Measurements from ENCODE around the gene PAPPA. TPM values are rescaled to one million over a fixed set of nuclear protein-coding genes. Genes with fewer than 3 reads are reported as not detected.

The PAPPA gene
- total and polyA plus RNA-seq, 7 experiments from 2014 or later: 0.07 to 0.64 (median 0.48) TPM; not detected in 4

- H3K27ac ChIP-seq (ENCODE audit: low read depth, low read length): no peak overlapping the region
- Mint-ChIP-seq H3K36me3 (no peaks in the 10 kb centered on the region), H3K9me3 (peaks cover 0 to 6% (median 2%) of the 10 kb centered on the region in 11 donors), H3K4me3 (no peak overlapping the region), H3K4me1 (no peaks in the 10 kb centered on the region), H3K27ac (no peak overlapping the region), H3K27me3 (peaks cover 0 to 12% (median 6%) of the 10 kb centered on the region in 5 donors)
- CTCF ChIA-PET: no interaction called here
- H3K36me3 ChIP-seq (ENCODE audit: control insufficient read depth in 2 of 3, insufficient read depth in 3 of 3, low read length in 3 of 3): no peaks in the 10 kb centered on the region
- H3K4me1 ChIP-seq (ENCODE audit: control insufficient read depth in 2 of 2, insufficient read depth in 2 of 2, low read length in 2 of 2): no peaks in the 10 kb centered on the region
- DNase-seq (no peak), ATAC-seq (no peak)
- no peaks in the 10 kb centered on the region for H3K9me3 ChIP-seq (ENCODE audit: control insufficient read depth in 2 of 3, low read length in 3 of 3)
- no peak overlapping the region for H3K4me3 ChIP-seq (ENCODE audit: low read length)
- H3K27me3 ChIP-seq (ENCODE audit: control insufficient read depth in 2 of 2, insufficient read depth in 2 of 2, low read length in 2 of 2): no peaks in the 10 kb centered on the region
- intact Hi-C loops (cut with micrococcal nuclease): no loop called here
- POLR2A ChIA-PET: no interaction called here
Measured at GRCh38 chr9:116318468-116319374, 165.1 kb downstream of the PAPPA start.

- Histone ChIP-seq H3K27ac (ENCODE audit: low read depth, low read length) (no peak overlapping the region), H3K4me1 (ENCODE audit: control insufficient read depth in 2 of 2, insufficient read depth in 2 of 2, low read length in 2 of 2) (no peaks in the 10 kb centered on the region), H3K4me3 (ENCODE audit: low read length) (no peak overlapping the region), H3K36me3 (ENCODE audit: control insufficient read depth in 2 of 3, insufficient read depth in 3 of 3, low read length in 3 of 3) (no peaks in the 10 kb centered on the region), H3K27me3 (ENCODE audit: control insufficient read depth in 2 of 2, insufficient read depth in 2 of 2, low read length in 2 of 2) (no peaks in the 10 kb centered on the region), H3K9me3 (ENCODE audit: control insufficient read depth in 2 of 3, low read length in 3 of 3) (no peaks in the 10 kb centered on the region)
- peaks cover 0 to 6% (median 2%) of the 10 kb centered on the region in 11 donors for H3K9me3 Mint-ChIP-seq
- CTCF ChIA-PET: no interaction called here
- H3K4me1 Mint-ChIP-seq: no peaks in the 10 kb centered on the region
- H3K4me3 Mint-ChIP-seq: no peak overlapping the region
- H3K27ac Mint-ChIP-seq: no peak overlapping the region
- ATAC-seq: no peak
- intact Hi-C loops (cut with micrococcal nuclease): no loop called here
- peaks cover 0 to 15% (median 12%) of the 10 kb centered on the region in 5 donors for H3K27me3 Mint-ChIP-seq
- no peak for DNase-seq
- no peaks in the 10 kb centered on the region for H3K36me3 Mint-ChIP-seq
- POLR2A ChIA-PET: no interaction called here
Measured at GRCh38 chr9:116319480-116319879, 165.9 kb downstream of the PAPPA start.

DNA sequence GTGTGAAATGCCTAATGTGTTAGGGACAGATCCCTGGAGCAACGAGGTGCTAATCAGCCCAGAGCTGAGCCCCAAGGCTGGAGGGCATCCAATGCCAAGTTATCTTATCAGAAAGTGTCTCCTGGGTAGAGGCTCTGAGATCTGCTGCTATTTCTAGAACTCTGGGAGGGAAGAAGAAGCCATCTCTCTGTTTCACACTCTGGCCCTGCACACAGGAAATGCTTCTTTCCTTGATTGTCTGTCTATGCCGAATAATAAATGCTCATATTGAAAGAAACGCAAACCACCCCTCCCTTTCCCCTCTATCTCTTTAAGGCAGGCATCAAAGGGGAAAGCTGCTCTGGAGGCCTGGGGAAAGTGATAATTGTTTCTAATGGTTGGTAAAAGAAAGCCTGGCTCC lies 166.7 kb downstream of the PAPPA start:
- no peaks in the 10 kb centered on the region for H3K4me1 ChIP-seq (ENCODE audit: control insufficient read depth in 2 of 2, insufficient read depth in 2 of 2, low read length in 2 of 2)

GRCh38 chr9:116322521-116322920 lies 168.9 kb downstream of the PAPPA start:
- Histone ChIP-seq H3K27ac (ENCODE audit: low read depth, low read length) (no peak overlapping the region), H3K9me3 (ENCODE audit: control insufficient read depth in 2 of 3, low read length in 3 of 3) (no peaks in the 10 kb centered on the region), H3K36me3 (ENCODE audit: control insufficient read depth in 2 of 3, insufficient read depth in 3 of 3, low read length in 3 of 3) (no peaks in the 10 kb centered on the region), H3K4me1 (ENCODE audit: control insufficient read depth in 2 of 2, insufficient read depth in 2 of 2, low read length in 2 of 2) (no peaks in the 10 kb centered on the region), H3K27me3 (ENCODE audit: control insufficient read depth in 2 of 2, insufficient read depth in 2 of 2, low read length in 2 of 2) (no peaks in the 10 kb centered on the region), H3K4me3 (ENCODE audit: low read length) (no peak overlapping the region)
- Mint-ChIP-seq H3K4me1 (no peaks in the 10 kb centered on the region), H3K27me3 (peaks cover 0 to 19% (median 12%) of the 10 kb centered on the region in 5 donors), H3K27ac (no peak overlapping the region), H3K9me3 (peaks cover 0 to 3% (median 0%) of the 10 kb centered on the region in 11 donors), H3K36me3 (no peaks in the 10 kb centered on the region), H3K4me3 (no peak overlapping the region)
- CTCF ChIA-PET: no interaction called here
- ATAC-seq (no peak), DNase-seq (no peak)
- intact Hi-C loops (cut with micrococcal nuclease): no loop called here
- POLR2A ChIA-PET: no interaction called here

More for the DNA sequence above, 166.7 kb downstream of the PAPPA start:
- Histone ChIP-seq H3K27me3 (ENCODE audit: control insufficient read depth in 2 of 2, insufficient read depth in 2 of 2, low read length in 2 of 2) (no peaks in the 10 kb centered on the region), H3K36me3 (ENCODE audit: control insufficient read depth in 2 of 3, insufficient read depth in 3 of 3, low read length in 3 of 3) (no peaks in the 10 kb centered on the region), H3K4me3 (ENCODE audit: low read length) (no peak overlapping the region), H3K9me3 (ENCODE audit: control insufficient read depth in 2 of 3, low read length in 3 of 3) (no peaks in the 10 kb centered on the region), H3K27ac (ENCODE audit: low read depth, low read length) (no peak overlapping the region)
- no peaks in the 10 kb centered on the region for H3K4me1 Mint-ChIP-seq
- intact Hi-C loops (cut with micrococcal nuclease): no loop called here
- DNase-seq: no peak
- H3K27me3 Mint-ChIP-seq: peaks cover 0 to 18% (median 12%) of the 10 kb centered on the region in 5 donors
- H3K4me3 Mint-ChIP-seq: no peak overlapping the region
- H3K27ac Mint-ChIP-seq: no peak overlapping the region
- H3K9me3 Mint-ChIP-seq: peaks cover 0 to 5% (median 0%) of the 10 kb centered on the region in 11 donors
- POLR2A ChIA-PET: no interaction called here
- ATAC-seq: no peak
- H3K36me3 Mint-ChIP-seq: no peaks in the 10 kb centered on the region
- CTCF ChIA-PET: no interaction called here

DNA sequence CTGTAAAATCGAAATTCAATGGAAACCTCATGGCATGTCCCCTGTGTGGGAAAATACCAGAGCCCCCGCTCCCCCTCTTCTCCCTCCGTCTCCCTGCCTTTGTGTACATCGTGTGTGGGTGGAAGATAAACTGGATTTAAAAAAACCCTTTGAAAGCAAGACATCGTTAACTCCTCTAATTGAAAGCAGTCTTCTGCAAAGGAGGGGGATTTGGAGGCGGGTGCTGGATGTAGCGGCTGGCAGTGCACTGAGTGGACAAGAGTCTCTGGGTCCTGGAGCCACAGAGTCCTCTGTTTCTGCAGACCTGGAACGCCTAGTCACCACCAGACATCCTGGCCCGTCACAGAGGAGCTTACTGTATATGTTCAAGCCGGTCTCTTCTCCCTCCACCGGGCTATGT lies 169.4 kb downstream of the PAPPA start:
- no peak overlapping the region for H3K27ac ChIP-seq (ENCODE audit: low read depth, low read length)
- DNase-seq: no peak
- Mint-ChIP-seq H3K4me1 (no peaks in the 10 kb centered on the region), H3K4me3 (no peak overlapping the region), H3K27me3 (peaks cover 0 to 18% (median 12%) of the 10 kb centered on the region in 5 donors), H3K27ac (no peak overlapping the region), H3K9me3 (peaks cover 0 to 3% (median 0%) of the 10 kb centered on the region in 11 donors), H3K36me3 (no peaks in the 10 kb centered on the region)
- intact Hi-C loops (cut with micrococcal nuclease): no loop called here
- no peak for ATAC-seq
- no peaks in the 10 kb centered on the region for H3K36me3 ChIP-seq (ENCODE audit: control insufficient read depth in 2 of 3, insufficient read depth in 3 of 3, low read length in 3 of 3)
- no peak overlapping the region for H3K4me3 ChIP-seq (ENCODE audit: low read length)
- no peaks in the 10 kb centered on the region for H3K4me1 ChIP-seq (ENCODE audit: control insufficient read depth in 2 of 2, insufficient read depth in 2 of 2, low read length in 2 of 2)
- H3K27me3 ChIP-seq (ENCODE audit: control insufficient read depth in 2 of 2, insufficient read depth in 2 of 2, low read length in 2 of 2): no peaks in the 10 kb centered on the region
- POLR2A ChIA-PET: no interaction called here
- CTCF ChIA-PET: no interaction called here
- no peaks in the 10 kb centered on the region for H3K9me3 ChIP-seq (ENCODE audit: control insufficient read depth in 2 of 3, low read length in 3 of 3)

DNA sequence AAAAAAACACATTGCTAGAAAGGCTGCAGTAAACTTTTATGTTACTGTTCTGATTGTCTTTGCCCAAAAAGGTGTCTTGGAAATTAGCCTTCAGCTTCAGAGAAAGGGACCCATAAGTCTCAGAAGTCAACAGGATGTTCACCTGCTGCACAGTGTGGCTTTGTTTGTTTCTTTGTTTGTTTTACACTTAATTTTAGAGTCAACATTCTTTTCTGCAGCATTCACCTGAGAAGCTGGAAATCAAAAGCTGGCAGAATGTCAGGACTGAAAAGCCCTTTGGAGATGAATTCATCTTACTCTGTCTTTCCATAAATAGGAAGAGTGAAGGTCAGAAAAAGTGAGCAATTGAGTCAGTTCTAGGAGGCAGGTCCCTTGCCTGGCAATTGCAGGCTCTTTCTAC lies 170.0 kb downstream of the PAPPA start:
- POLR2A ChIA-PET: no interaction called here

GRCh38 chr9:116325924-116326323 lies 172.3 kb downstream of the PAPPA start:
- no peaks in the 10 kb centered on the region for H3K4me1 Mint-ChIP-seq
- Histone ChIP-seq H3K4me3 (ENCODE audit: low read length) (no peak overlapping the region), H3K9me3 (ENCODE audit: control insufficient read depth in 2 of 3, low read length in 3 of 3) (no peaks in the 10 kb centered on the region), H3K4me1 (ENCODE audit: control insufficient read depth in 2 of 2, insufficient read depth in 2 of 2, low read length in 2 of 2) (no peaks in the 10 kb centered on the region), H3K27ac (ENCODE audit: low read depth, low read length) (no peak overlapping the region), H3K27me3 (ENCODE audit: control insufficient read depth in 2 of 2, insufficient read depth in 2 of 2, low read length in 2 of 2) (no peaks in the 10 kb centered on the region), H3K36me3 (ENCODE audit: control insufficient read depth in 2 of 3, insufficient read depth in 3 of 3, low read length in 3 of 3) (no peaks in the 10 kb centered on the region)
- H3K9me3 Mint-ChIP-seq: peaks cover 0 to 8% (median 0%) of the 10 kb centered on the region in 11 donors
- no peak overlapping the region for H3K4me3 Mint-ChIP-seq
- no peak for ATAC-seq
- intact Hi-C loops (cut with micrococcal nuclease): no loop called here
- DNase-seq: no peak
- H3K27me3 Mint-ChIP-seq: peaks cover 0 to 13% (median 7%) of the 10 kb centered on the region in 5 donors
- POLR2A ChIA-PET: no interaction called here
- no peak overlapping the region for H3K27ac Mint-ChIP-seq
- no peaks in the 10 kb centered on the region for H3K36me3 Mint-ChIP-seq
- CTCF ChIA-PET: no interaction called here

More for the DNA sequence above, 170.0 kb downstream of the PAPPA start:
- H3K4me1 Mint-ChIP-seq: no peaks in the 10 kb centered on the region
- no peaks in the 10 kb centered on the region for H3K36me3 Mint-ChIP-seq
- H3K4me1 ChIP-seq (ENCODE audit: control insufficient read depth in 2 of 2, insufficient read depth in 2 of 2, low read length in 2 of 2): no peaks in the 10 kb centered on the region
- H3K4me3 Mint-ChIP-seq: no peak overlapping the region
- H3K27ac ChIP-seq (ENCODE audit: low read depth, low read length): no peak overlapping the region
- intact Hi-C loops (cut with micrococcal nuclease): no loop called here
- ATAC-seq (no peak), DNase-seq (no peak)
- no peaks in the 10 kb centered on the region for H3K36me3 ChIP-seq (ENCODE audit: control insufficient read depth in 2 of 3, insufficient read depth in 3 of 3, low read length in 3 of 3)
- no peak overlapping the region for H3K4me3 ChIP-seq (ENCODE audit: low read length)
- H3K27me3 ChIP-seq (ENCODE audit: control insufficient read depth in 2 of 2, insufficient read depth in 2 of 2, low read length in 2 of 2): no peaks in the 10 kb centered on the region
- H3K27ac Mint-ChIP-seq: no peak overlapping the region
- H3K27me3 Mint-ChIP-seq: peaks cover 0 to 18% (median 12%) of the 10 kb centered on the region in 5 donors
- H3K9me3 ChIP-seq (ENCODE audit: control insufficient read depth in 2 of 3, low read length in 3 of 3): no peaks in the 10 kb centered on the region
- CTCF ChIA-PET: no interaction called here
- H3K9me3 Mint-ChIP-seq: peaks cover 0 to 3% (median 0%) of the 10 kb centered on the region in 11 donors
